ENCODE data around the gene SHC4.
"Not testable (repeated sequence)": the region's sequence is repeated elsewhere in the genome, so short reads cannot be mapped to it uniquely, and the experiment has no call there.

SHC4 gene

GRCh38 chr15:48963524-48964113, at the start of gene SHC4:
TSS of gene SHC4 (minus strand) at chr15:48963919. CDS start at chr15:48963015, 904 bp downstream.
- DNase-seq (ENCODE audit: low spot score), result peak; percentile 74

- DNase-seq (ENCODE audit: low spot score), result no peak
Measured at GRCh38 chr15:48999314-48999713, 35.6 kb upstream of the SHC4 start.

GRCh38 chr15:48996276-48996675, 32.6 kb upstream of the SHC4 start:
- no peak for DNase-seq (ENCODE audit: low spot score)

- no peak for DNase-seq (ENCODE audit: low spot score)
Measured at GRCh38 chr15:48993380-48993779, 29.7 kb upstream of the SHC4 start.

- DNase-seq (ENCODE audit: low spot score), result no peak
Measured at GRCh38 chr15:48992545-48992944, 28.8 kb upstream of the SHC4 start.

- DNase-seq (ENCODE audit: low spot score), result no peak
Measured at GRCh38 chr15:48992096-48992495, 28.4 kb upstream of the SHC4 start.

GRCh38 chr15:48989170-48989569, 25.5 kb upstream of the SHC4 start:
- DNase-seq (ENCODE audit: low spot score), result no peak

- DNase-seq (ENCODE audit: low spot score), result no peak
Measured at GRCh38 chr15:48987142-48987541, 23.4 kb upstream of the SHC4 start.

- DNase-seq (ENCODE audit: low spot score), result no peak
Measured at GRCh38 chr15:48986240-48986639, 22.5 kb upstream of the SHC4 start.

- no peak for DNase-seq (ENCODE audit: low spot score)
Measured at GRCh38 chr15:48985516-48985915, 21.8 kb upstream of the SHC4 start.

GRCh38 chr15:48984811-48985352, 21.2 kb upstream of the SHC4 start:
- no peak for DNase-seq (ENCODE audit: low spot score)

GRCh38 chr15:48984021-48984710, 20.4 kb upstream of the SHC4 start:
- no peak for DNase-seq (ENCODE audit: low spot score)

GRCh38 chr15:48983300-48983699, 19.6 kb upstream of the SHC4 start:
- no peak for DNase-seq (ENCODE audit: low spot score)

- DNase-seq (ENCODE audit: low spot score), result no peak
Measured at GRCh38 chr15:48981941-48982340, 18.2 kb upstream of the SHC4 start.

GRCh38 chr15:48978638-48979037, 14.9 kb upstream of the SHC4 start:
- no peak for DNase-seq (ENCODE audit: low spot score)

GRCh38 chr15:48976444-48977088, 12.8 kb upstream of the SHC4 start:
- no peak for DNase-seq (ENCODE audit: low spot score)

- DNase-seq (ENCODE audit: low spot score), result peak; percentile 91
Measured at GRCh38 chr15:48975472-48976419, 12.0 kb upstream of the SHC4 start.

- peak; percentile 58 for DNase-seq (ENCODE audit: low spot score)
Measured at GRCh38 chr15:48974882-48975281, 11.2 kb upstream of the SHC4 start.

GRCh38 chr15:48972750-48973503, 9.2 kb upstream of the SHC4 start:
- no peak for DNase-seq (ENCODE audit: low spot score)

GRCh38 chr15:48970926-48971325, 7.2 kb upstream of the SHC4 start:
- not testable (repeated sequence) for DNase-seq (ENCODE audit: low spot score)

GRCh38 chr15:48968066-48968465, 4.3 kb upstream of the SHC4 start:
- DNase-seq (ENCODE audit: low spot score), result no peak
